DND-41 (cell line): ENCODE data around the gene RAET1E.

Experiments
- ATAC-seq: fragments of 200-7000 bp; cut with Tn5 transposase; 3 replicates; pipeline ENCODE4 v1.9.1; 2021; ENCODE audit warnings: low read depth; ENCODE audit not compliant: insufficient read depth
- DNase-seq: peaks from one replicate; pipeline ENCODE4 v3.0.0-alpha.2; 2020
- H2AFZ ChIP-seq: 2 replicates; pipeline ENCODE4 v1.6.0; 2012; ENCODE audit warnings: low read depth, low read length
- H3K27ac ChIP-seq: 2 replicates; pipeline ENCODE4 v1.5.1; 2012; ENCODE audit warnings: low read length, inconsistent platforms
- H3K27me3 ChIP-seq: fragments of 200-600 bp; sonication (generic); 2 replicates; pipeline ENCODE4 v1.6.0; 2012; ENCODE audit warnings: low read length, mild to moderate bottlenecking, inconsistent platforms; ENCODE audit not compliant: insufficient read depth, poor library complexity
- H3K36me3 ChIP-seq: 2 replicates; pipeline ENCODE4 v1.5.1; 2012; ENCODE audit warnings: low read length, inconsistent platforms; ENCODE audit not compliant: insufficient read depth
- H3K4me1 ChIP-seq: 2 replicates; pipeline ENCODE4 v1.5.1; 2012; ENCODE audit warnings: mild to moderate bottlenecking, low read length; ENCODE audit not compliant: insufficient read depth
- H3K4me2 ChIP-seq: 2 replicates; pipeline ENCODE4 v1.6.0; 2012; ENCODE audit warnings: mild to moderate bottlenecking, moderate library complexity, low read length, inconsistent platforms; ENCODE audit not compliant: insufficient read depth
- H3K4me3 ChIP-seq, 2 experiments: fragments of 200-600 bp in 1 of 2; shearing (Covaris generic) in 1 of 2; 2 replicates each; pipeline ENCODE4 v1.5.1; 2012 to 2016; ENCODE audit warnings: inconsistent platforms in 2 of 2, low read length in 2 of 2, mild to moderate bottlenecking in 2 of 2, low read depth in 1 of 2, moderate library complexity in 1 of 2
- H3K79me2 ChIP-seq: 2 replicates; pipeline ENCODE4 v1.6.0; 2012; ENCODE audit warnings: low read length, inconsistent platforms; ENCODE audit not compliant: insufficient read depth
- H3K9ac ChIP-seq: 2 replicates; pipeline ENCODE4 v1.6.0; 2012; ENCODE audit warnings: low read depth, mild to moderate bottlenecking, inconsistent platforms, low read length, moderate library complexity
- H3K9me3 ChIP-seq: 2 replicates; pipeline ENCODE4 v1.5.1; 2012; ENCODE audit warnings: low read length, moderate library complexity, mild to moderate bottlenecking, inconsistent platforms; ENCODE audit not compliant: insufficient read depth, severe bottlenecking
- H4K20me1 ChIP-seq: 2 replicates; pipeline ENCODE4 v1.6.0; 2012; ENCODE audit warnings: low read length; ENCODE audit not compliant: insufficient read depth
- CTCF ChIP-seq: IDR thresholded peaks from 2 replicates; pipeline ENCODE4 v1.5.1; 2012; ENCODE audit warnings: borderline replicate concordance, low read length, moderate library complexity, mild to moderate bottlenecking; ENCODE audit not compliant: poor library complexity, severe bottlenecking; ENCODE audit errors: extremely low read depth
- EZH2 ChIP-seq: IDR thresholded peaks from 3 replicates; pipeline ENCODE4 v1.6.1; 2012; ENCODE audit warnings: borderline replicate concordance, low read depth, mild to moderate bottlenecking, moderate library complexity, low read length, inconsistent platforms; ENCODE audit not compliant: severe bottlenecking

The RAET1E gene

DNA sequence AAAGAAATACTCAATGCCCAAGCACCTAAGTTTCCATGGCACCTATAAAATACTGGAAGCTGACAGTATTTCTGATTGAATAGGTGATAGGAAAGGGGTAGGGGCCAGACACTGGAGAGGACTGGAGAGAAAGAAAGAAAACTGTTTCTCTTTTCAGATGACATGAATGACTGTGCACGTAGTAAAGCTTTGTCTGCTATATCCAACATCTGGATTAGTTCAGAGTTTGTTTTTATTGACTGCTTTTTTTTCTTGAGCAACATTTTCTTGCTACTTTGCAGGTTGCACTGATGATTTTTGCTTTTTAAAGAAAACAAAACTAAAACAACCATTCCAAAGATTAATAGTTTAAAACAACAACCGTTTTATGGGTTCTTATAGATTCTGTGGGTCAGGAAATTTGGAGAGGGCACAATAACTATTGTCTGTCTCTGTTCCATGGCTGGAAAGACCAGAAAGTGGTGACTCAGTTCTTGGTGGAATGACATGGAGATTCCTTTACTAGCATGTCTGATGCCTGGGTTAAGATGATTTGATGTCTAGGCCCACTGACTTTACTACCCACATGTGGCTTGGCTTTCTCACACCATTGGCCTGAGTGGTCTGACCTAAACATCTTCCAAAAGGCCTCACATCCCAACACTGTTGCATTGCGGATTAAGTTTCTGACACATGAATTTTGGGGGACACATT is 21.5 kb downstream of the RAET1E start:
- TF ChIP-seq CTCF, result no peak
- TF ChIP-seq EZH2, result no peak
- Histone ChIP-seq H3K36me3 (no peaks in the 10 kb centered on the region), H3K9me3 (peaks cover 3% of the 10 kb centered on the region), H3K79me2 (no peaks in the 10 kb centered on the region), H4K20me1 (no peaks in the 10 kb centered on the region), H2AFZ (no peak overlapping the region), H3K9ac (no peak overlapping the region), H3K4me2 (no peak overlapping the region), H3K27ac (no peak overlapping the region), H3K27me3 (peaks cover 10% of the 10 kb centered on the region), H3K4me3 (no peak overlapping the region), H3K4me1 (no peaks in the 10 kb centered on the region)
- DNase-seq (no peak), ATAC-seq (no peak)

DNA sequence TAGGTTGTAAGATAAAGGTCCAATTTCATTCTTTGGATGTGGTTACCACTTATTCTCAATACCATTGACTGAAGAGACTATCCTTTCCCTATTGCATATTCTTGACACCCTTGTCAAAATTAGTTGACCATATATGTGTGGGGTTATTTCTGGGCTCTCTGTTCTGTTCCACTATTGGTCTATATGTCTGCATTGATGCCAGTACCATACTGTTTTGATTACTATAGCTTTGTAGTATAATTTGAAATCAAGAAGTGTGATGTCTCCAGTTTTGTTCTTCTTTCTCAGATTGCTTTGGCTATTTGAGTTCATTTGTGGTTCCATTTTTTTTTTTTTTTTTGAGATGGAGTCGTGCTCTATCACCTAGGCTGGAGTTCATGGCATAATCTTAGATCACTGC is 25.7 kb downstream of the RAET1E start:
- Histone ChIP-seq H3K27me3 (peaks cover 15% of the 10 kb centered on the region), H3K79me2 (no peaks in the 10 kb centered on the region), H3K4me1 (no peaks in the 10 kb centered on the region; the same call in 1 of the 2 replicates), H3K4me3 (no peak overlapping the region), H4K20me1 (no peaks in the 10 kb centered on the region), H3K27ac (no peak overlapping the region), H3K9me3 (peaks cover 3% of the 10 kb centered on the region), H3K4me2 (no peak overlapping the region), H2AFZ (no peak overlapping the region), H3K9ac (no peak overlapping the region), H3K36me3 (no peaks in the 10 kb centered on the region)
- TF ChIP-seq CTCF (no peak), EZH2 (no peak)
- ATAC-seq, result no peak
- no peak for DNase-seq

- TF ChIP-seq EZH2, result no peak
- no peak for TF ChIP-seq CTCF
- Histone ChIP-seq H3K27ac (no peak overlapping the region), H3K36me3 (no peaks in the 10 kb centered on the region), H3K4me3 (no peak overlapping the region), H3K27me3 (peaks cover 15% of the 10 kb centered on the region), H2AFZ (no peak overlapping the region), H3K4me1 (peaks cover 3% of the 10 kb centered on the region; the same call in 1 of the 2 replicates), H3K4me2 (no peak overlapping the region), H3K9ac (no peak overlapping the region), H3K9me3 (peaks cover 3% of the 10 kb centered on the region), H3K79me2 (no peaks in the 10 kb centered on the region), H4K20me1 (no peaks in the 10 kb centered on the region)
- no peak for DNase-seq
- no peak for ATAC-seq
These were observed 26.7 kb downstream of the RAET1E start for GRCh38 chr6:149871182-149871581.
